HepG2 (cell line): ENCODE results near the gene UAP1L1. TPM values are rescaled to one million over a fixed set of nuclear protein-coding genes. Genes with fewer than 3 reads are reported as not detected.
A peak's percentile ranks its signal among the peaks of the same experiment; 100 is the strongest.

Experiments used
- CENPX ChIP-seq: sonication (generic); formaldehyde crosslinking; IDR thresholded peaks from 2 replicates; pipeline ENCODE4 v1.9.0; 2021; ENCODE audit warnings: mild to moderate bottlenecking, missing genetic modification reagents, moderate library complexity
- CSRNP1 ChIP-seq: sonication (generic); formaldehyde crosslinking; IDR thresholded peaks from 2 replicates; pipeline ENCODE4 v1.8.1; 2023; ENCODE audit warnings: mild to moderate bottlenecking, missing genetic modification reagents
- FOSL2 ChIP-seq: sonication (generic); formaldehyde crosslinking; IDR thresholded peaks from 2 replicates; pipeline ENCODE4 v1.4.0; 2020; ENCODE audit warnings: missing genetic modification reagents
- GRHL1 ChIP-seq: sonication (generic); formaldehyde crosslinking; conservative IDR thresholded peaks from 2 replicates; pipeline ENCODE4 v1.8.0; 2022; ENCODE audit warnings: missing genetic modification reagents
- HDAC6 ChIP-seq: fragments of 200-600 bp; sonication (generic); IDR thresholded peaks from 2 replicates; pipeline ENCODE4 v1.7.0; 2017; ENCODE audit warnings: mild to moderate bottlenecking, antibody characterized with exemption, low read length, low read depth
- HNF4A ChIP-seq: sonication (generic); formaldehyde crosslinking; IDR thresholded peaks from 2 replicates; pipeline ENCODE4 v1.4.0; 2020; ENCODE audit warnings: missing genetic modification reagents
- MAF1 ChIP-seq: sonication (generic); formaldehyde crosslinking; IDR thresholded peaks from 2 replicates; pipeline ENCODE4 v1.5.0; 2020; ENCODE audit warnings: missing genetic modification reagents, borderline replicate concordance
- MAFK ChIP-seq, 2 experiments: IDR thresholded peaks in 1 of 2; conservative IDR thresholded peaks in 1 of 2; 2 replicates each; pipeline ENCODE4 v1.6.1; 2011; ENCODE audit warnings: improper control_type of control experiment in 2 of 2, low read length in 2 of 2
- MTF1 ChIP-seq: sonication (generic); formaldehyde crosslinking; IDR thresholded peaks from 2 replicates; pipeline ENCODE4 v1.5.0; 2020; ENCODE audit warnings: missing genetic modification reagents
- MZF1 ChIP-seq: sonication (generic); formaldehyde crosslinking; IDR thresholded peaks from 2 replicates; pipeline ENCODE4 v1.8.1; 2023; ENCODE audit warnings: mild to moderate bottlenecking, missing genetic modification reagents, borderline replicate concordance
- PCBP2 ChIP-seq: fragments of 200-400 bp; formaldehyde crosslinking; optimal IDR thresholded peaks from 2 replicates; pipeline ENCODE3; 2018; ENCODE audit warnings: low read length, low read depth; ENCODE audit not compliant: poor library complexity, severe bottlenecking
- RXRB ChIP-seq: IDR thresholded peaks from 2 replicates; pipeline ENCODE4 v1.6.1; 2016; ENCODE audit warnings: borderline replicate concordance, missing genetic modification reagents, missing compliant biosample characterization
- SALL1 ChIP-seq: sonication (generic); formaldehyde crosslinking; IDR thresholded peaks from 2 replicates; pipeline ENCODE4 v1.8.0; 2022; ENCODE audit warnings: mild to moderate bottlenecking, missing genetic modification reagents
- SIN3A ChIP-seq: IDR thresholded peaks from 2 replicates; pipeline ENCODE4 v1.6.1; 2011; ENCODE audit warnings: low read depth, mild to moderate bottlenecking, control low read depth, low read length, borderline replicate concordance
- SKI ChIP-seq: fragments of 450-650 bp; IDR thresholded peaks from one replicate; pipeline ENCODE4 v1.6.1; 2018; ENCODE audit warnings: mild to moderate bottlenecking; ENCODE audit not compliant: partially characterized antibody
- SMYD3 ChIP-seq: sonication (generic); formaldehyde crosslinking; IDR thresholded peaks from 2 replicates; pipeline ENCODE4 v1.8.1; 2023; ENCODE audit warnings: mild to moderate bottlenecking, missing genetic modification reagents
- SNAPC2 ChIP-seq: sonication (generic); formaldehyde crosslinking; IDR thresholded peaks from 2 replicates; pipeline ENCODE4 v1.8.1; 2022; ENCODE audit warnings: mild to moderate bottlenecking, missing genetic modification reagents
- STAG1 ChIP-seq: sonication (generic); formaldehyde crosslinking; IDR thresholded peaks from 2 replicates; pipeline ENCODE4 v1.4.0; 2020; ENCODE audit warnings: missing genetic modification reagents
- TOE1 ChIP-seq: sonication (generic); formaldehyde crosslinking; IDR thresholded peaks from 2 replicates; pipeline ENCODE4 v1.4.0; 2020; ENCODE audit warnings: mild to moderate bottlenecking, missing genetic modification reagents
- ZMAT3 ChIP-seq: sonication (generic); formaldehyde crosslinking; conservative IDR thresholded peaks from 2 replicates; pipeline ENCODE4 v1.7.0; 2021; ENCODE audit warnings: missing genetic modification reagents
- ZNF335 ChIP-seq: sonication (generic); formaldehyde crosslinking; IDR thresholded peaks from 2 replicates; pipeline ENCODE4 v1.4.0; 2020; ENCODE audit warnings: missing genetic modification reagents
- ZNF503 ChIP-seq: sonication (generic); formaldehyde crosslinking; IDR thresholded peaks from 2 replicates; pipeline ENCODE4 v1.4.0; 2020; ENCODE audit warnings: missing genetic modification reagents
- ZNF564 ChIP-seq: sonication (generic); formaldehyde crosslinking; IDR thresholded peaks from 2 replicates; pipeline ENCODE4 v1.8.1; 2023; ENCODE audit warnings: mild to moderate bottlenecking, missing genetic modification reagents
- ZNF589 ChIP-seq: sonication (generic); formaldehyde crosslinking; conservative IDR thresholded peaks from 2 replicates; pipeline ENCODE4 v1.8.0; 2022; ENCODE audit warnings: mild to moderate bottlenecking, moderate library complexity, missing genetic modification reagents
- ZNF703 ChIP-seq: sonication (generic); formaldehyde crosslinking; IDR thresholded peaks from 2 replicates; pipeline ENCODE4 v1.5.1; 2020; ENCODE audit warnings: missing genetic modification reagents, mild to moderate bottlenecking, moderate library complexity, borderline replicate concordance
- ZNF883 ChIP-seq: sonication (generic); formaldehyde crosslinking; IDR thresholded peaks from 2 replicates; pipeline ENCODE4 v1.5.1; 2020; ENCODE audit warnings: mild to moderate bottlenecking, missing genetic modification reagents; ENCODE audit errors: not compliant biosample characterization
- ZSCAN12 ChIP-seq: sonication (generic); formaldehyde crosslinking; IDR thresholded peaks from 2 replicates; pipeline ENCODE4 v1.9.0; 2021; ENCODE audit warnings: mild to moderate bottlenecking, missing genetic modification reagents
- polyA plus RNA-seq, 8 experiments: library from polyadenylated mRNA; depleted of rRNA in 3 of 8; stranded (reverse) in 7 of 8; unstranded in 1 of 8; fragments of >200 nt; fragmentation: Illumina TruSeq in 4 of 8; extraction: Trizol in 4 of 8; gene quantifications; 2 replicates each; pipeline versions ENCODE4 v1.2.1 to v1.2.3, GENCODE V29; 2011 to 2016; ENCODE audit warnings: low read depth in 4 of 8, missing spikeins in 1 of 8, mixed read lengths in 1 of 8; ENCODE audit not compliant: insufficient read depth in 1 of 8
- total RNA-seq, 5 experiments: library from RNA; depleted of rRNA; stranded (reverse); fragments of >200 nt; fragmentation: Illumina TruSeq; extraction: Trizol; gene quantifications; 2 replicates each; pipeline ENCODE4 v1.2.3, GENCODE V29; 2016; ENCODE audit warnings: low read depth in 1 of 5

UAP1L1 gene
- total and polyA plus RNA-seq, 2 of the 13 experiments (the other 11 are each of a cell fraction or from before 2014, with no cell fraction given) = 5.4 to 6.4 TPM

GRCh38 chr9:137085920-137086530 lies 8.7 kb downstream of the UAP1L1 start (continued):
- TF ChIP-seq ZNF589 (peak; percentile 86), MTF1 (CRISPR knock-in tag) (no peak), ZNF703 (CRISPR knock-in tag) (no peak), MAFK (conservative IDR thresholded peaks at IDR 0.05 in 1 of 2, IDR thresholded peaks at IDR 0.05 in 1 of 2; ENCODE audit: low read length in 2 of 2) (no peak), ZSCAN12 (CRISPR knock-in tag) (peak; percentile 17; the same call in 1 of the 2 replicates), SMYD3 (no peak), MZF1 (no peak), HDAC6 (no peak), STAG1 (CRISPR knock-in tag) (no peak), SKI (no peak), CENPX (CRISPR knock-in tag) (no peak), ZNF883 (no peak), SNAPC2 (CRISPR knock-in tag) (no peak; the same call in 1 of the 2 replicates), ZNF335 (CRISPR knock-in tag) (no peak), ZMAT3 (CRISPR knock-in tag) (no peak; the same call in 1 of the 2 replicates), SALL1 (peak; percentile 39; the same call in 1 of the 2 replicates), HNF4A (CRISPR knock-in tag) (no peak), SIN3A (no peak), FOSL2 (CRISPR knock-in tag) (no peak), MAF1 (no peak), CSRNP1 (CRISPR knock-in tag) (0 out of 2 replicates have a peak, but pooled peaks have one; percentile 60), ZNF564 (CRISPR knock-in tag) (no peak), GRHL1 (CRISPR knock-in tag) (no peak), PCBP2 (no peak), ZNF503 (CRISPR knock-in tag) (no peak), RXRB (no peak), TOE1 (CRISPR knock-in tag) (no peak)
